ENCODE results near the gene MRPL14.

The MRPL14 gene

DNA sequence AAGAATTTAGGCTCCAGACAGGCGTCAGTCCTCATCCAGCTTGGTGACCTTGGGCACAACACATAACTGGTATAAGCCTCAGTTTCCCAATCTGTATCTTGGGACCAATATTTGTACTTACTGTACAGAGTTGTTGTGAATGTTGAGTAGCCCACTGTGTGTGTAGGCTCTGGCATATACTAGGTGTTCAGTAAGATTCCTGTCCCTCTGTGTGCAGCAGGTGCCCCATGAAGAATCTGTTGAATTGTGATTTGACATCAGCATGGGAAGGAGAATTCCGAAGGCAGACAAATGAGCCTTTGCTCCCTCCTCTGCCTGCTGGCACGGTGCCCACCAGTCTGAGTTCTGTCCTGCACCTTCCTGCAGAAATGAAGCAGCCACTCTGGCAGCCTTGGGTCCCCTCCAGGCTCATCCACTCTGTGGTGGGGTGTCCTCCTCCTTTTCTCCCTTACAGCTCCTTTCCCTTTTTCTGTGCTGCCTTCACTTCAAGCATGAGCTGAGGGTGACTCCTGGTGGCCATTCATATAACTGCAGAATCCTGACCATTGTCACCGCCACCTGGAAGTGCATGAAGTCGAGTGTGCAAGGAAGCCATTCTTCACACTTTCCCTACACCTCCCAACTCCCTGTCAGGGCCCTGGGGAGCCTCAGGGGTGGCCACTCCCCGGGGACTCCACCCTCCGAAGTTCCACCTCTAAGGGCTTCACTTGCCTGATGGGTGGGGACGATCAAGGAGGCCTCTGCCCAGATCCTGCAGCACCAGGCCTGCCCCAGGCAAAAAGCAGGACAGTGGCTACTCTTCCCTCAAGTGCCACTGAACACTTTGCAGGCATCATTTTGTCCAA, 48.2 kb downstream of the MRPL14 start:
- DNase-seq = peak; percentile 62

- no peak for DNase-seq
Measured at GRCh38 chr6:44078219-44078826, 48.9 kb downstream of the MRPL14 start.

DNA sequence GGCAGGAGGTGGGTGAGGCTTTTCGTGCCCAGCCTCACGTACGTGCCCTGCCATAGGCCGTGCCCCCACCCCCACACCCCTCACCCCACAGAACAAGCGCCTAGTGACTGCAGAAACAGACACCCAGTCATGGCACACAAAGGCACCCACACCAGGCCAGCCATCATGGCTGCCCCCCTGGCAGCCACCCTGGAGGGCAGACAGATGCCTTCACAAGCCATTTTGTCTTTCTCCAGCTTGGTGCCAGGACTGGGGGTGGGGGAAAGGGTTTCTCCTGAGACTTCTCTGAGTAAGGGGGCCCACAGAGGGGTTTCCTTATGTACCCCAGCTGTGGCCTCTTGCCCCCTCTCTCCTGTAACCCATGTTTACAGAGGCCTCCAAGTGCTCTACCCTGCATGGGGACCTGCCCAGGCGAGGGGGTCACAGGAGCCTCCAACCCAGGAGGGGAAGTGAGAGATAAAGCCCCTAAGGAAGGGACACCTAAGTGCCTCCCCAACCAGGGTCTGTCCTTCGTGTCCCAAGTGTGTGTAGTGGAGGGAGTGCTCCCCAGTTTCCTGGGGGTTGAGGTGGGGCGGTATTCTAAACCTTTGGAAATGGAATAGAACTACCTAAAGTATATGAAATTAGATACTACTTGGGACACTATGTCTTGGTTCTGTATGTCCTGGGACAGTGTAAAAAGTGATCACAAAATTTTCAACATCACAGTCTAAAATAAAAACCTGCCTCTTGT, 49.9 kb downstream of the MRPL14 start:
- DNase-seq = no peak

DNA sequence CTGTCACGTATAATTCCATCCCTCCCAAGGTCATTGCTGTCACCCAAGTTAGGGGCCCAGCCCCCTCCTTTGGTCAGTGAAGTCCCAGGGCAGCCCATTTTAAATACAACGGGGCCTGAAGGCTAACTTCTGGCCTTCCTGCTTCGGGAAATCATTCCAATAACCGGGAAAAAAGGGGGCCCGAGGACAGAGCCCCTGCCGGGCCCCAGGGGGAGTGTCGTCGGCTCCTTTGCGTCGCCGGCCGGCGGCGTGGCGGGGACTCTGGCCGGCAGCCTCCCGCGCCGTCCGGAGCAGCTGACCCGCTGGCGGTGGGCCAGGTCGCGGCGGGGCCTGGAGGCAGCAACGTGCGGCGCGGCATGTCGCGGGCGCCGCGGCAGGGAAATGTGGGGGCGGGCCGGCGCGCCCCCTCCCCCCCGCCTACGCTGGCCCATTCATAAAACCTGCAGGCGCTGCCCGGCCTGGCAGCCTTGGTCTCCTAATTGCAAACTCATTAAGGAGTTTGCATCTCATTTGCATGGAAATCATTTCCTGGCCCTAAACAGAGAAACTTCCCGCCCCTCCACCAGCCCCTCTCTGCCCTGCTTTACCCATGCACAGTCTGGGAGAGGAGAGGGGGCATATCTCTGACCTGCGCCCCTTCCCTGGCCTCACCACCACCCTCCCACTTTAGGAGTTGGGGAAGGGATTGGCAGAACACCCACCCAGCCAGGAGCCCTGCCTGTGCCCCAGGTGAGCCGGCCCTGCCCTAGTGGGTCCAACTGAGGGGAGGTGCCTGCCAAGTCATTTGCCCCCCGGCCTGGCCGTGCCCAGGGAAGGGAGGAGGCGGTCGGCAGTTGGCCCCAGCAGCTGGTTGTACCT, 50.7 kb downstream of the MRPL14 start:
- DNase-seq = no peak

- no peak for DNase-seq
Measured at GRCh38 chr6:44075647-44076355, 51.5 kb downstream of the MRPL14 start.

DNA sequence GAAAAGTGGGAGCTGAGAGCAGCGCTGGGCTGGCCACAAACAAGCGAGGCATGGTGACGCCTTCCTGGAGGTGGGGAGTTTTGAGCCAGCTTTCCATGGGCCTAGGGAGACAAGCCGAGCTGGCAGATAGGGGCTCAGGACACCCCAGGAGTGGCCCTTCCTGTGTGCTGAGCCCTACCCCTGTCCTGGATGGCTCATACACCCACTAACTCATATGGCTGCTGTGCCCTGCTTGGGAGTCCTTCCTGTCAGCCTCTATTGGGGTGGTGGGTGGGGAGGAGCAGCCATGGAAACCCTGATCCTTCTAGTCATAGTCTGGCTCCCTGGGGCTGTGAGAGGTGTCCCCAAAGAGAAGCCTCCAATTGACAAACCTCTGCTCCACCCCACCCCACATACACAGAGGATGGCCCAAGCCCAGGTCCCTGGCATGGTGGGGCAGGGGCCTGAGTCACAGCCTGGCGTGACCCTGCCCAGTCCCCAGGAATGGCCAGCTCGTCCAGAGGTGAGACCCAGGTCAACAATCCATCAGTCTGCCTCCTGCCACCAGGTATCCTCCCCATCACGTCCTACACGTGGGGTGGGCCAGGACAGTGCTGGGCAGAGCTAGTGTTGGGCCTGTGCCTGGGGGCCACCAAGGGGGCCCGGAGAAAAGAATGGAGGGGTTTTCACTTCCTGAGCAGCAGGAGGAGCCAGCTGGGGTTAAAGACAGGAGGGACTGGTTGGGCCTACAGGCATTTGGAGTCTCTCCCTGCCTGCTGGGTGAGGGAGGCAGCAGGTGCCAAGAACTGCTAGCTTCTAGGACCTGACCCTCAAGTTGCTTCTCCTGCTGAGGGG, 52.2 kb downstream of the MRPL14 start:
- DNase-seq = no peak

GRCh38 chr6:44074439-44074812, 52.8 kb downstream of the MRPL14 start:
- peak; percentile 54 for DNase-seq

- no peak for DNase-seq
Measured at GRCh38 chr6:44073612-44074438, 53.4 kb downstream of the MRPL14 start.

DNA sequence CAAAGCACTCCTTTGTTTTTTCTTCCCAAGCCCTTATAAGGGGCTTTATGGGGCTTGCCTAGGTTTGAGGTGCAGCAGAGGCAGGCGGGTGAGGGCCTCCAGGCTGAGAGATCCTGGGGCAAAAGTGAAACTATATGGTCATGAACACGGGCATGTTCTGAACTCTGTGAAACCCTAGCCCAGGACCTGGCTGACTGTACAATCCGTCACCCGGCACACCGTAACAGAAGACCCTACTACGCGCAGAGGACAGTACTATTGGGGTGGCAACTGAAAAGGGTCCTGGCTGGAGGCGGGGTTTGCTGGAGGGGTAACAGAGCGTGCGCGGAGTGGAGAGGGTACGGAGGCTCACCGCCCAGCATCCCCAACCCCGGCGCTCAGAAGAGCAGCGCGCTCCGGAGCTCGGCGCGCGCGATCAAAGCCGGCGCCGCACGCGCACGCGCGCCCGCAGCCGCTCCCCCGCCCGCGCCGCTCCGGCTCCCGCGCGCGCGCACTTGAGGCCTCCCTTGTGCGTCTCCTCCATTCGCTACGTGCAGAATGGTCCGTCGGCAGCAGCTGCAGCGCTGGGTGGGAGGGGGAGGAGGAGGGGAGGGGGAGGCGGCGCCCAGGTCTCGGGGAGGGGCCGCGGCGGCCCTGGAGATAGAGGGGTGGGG, 54.2 kb downstream of the MRPL14 start:
- peak; percentile 73 for DNase-seq

GRCh38 chr6:44072452-44072958, 54.7 kb downstream of the MRPL14 start:
- DNase-seq = no peak

GRCh38 chr6:44071670-44072451, 55.4 kb downstream of the MRPL14 start:
- DNase-seq = no peak

DNA sequence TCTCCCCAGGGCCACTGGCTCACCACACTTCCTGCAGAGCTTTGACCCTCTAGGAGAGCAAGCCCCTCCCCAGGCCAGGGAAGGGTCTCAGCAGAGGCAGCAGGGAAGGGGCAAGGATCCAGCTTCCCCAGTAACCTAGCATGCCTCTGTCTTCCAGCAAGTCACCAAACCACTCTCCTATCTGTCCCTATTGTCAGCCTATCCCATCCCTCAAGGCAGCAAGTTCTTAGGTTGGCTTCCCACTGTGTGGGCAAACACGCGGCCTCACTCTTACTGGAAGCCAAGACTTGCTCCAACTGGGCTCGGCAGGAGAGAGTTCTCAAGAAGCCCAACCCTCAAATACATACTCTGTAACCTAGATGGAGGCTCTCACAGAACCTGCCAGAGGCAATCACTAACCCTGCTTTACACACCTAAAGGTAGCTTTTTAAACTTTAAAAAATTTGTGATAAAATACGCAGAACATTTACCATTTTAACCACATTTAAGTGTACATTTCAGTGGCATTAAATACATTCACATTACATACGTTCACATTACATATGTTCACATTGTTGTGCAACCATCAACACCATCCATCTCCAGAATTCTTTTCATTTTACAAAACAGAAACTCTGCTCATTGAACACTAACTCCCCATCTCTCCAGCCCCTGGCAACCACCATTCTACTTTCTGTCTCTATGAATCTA, 58.5 kb downstream of the MRPL14 start:
- DNase-seq = no peak

DNA sequence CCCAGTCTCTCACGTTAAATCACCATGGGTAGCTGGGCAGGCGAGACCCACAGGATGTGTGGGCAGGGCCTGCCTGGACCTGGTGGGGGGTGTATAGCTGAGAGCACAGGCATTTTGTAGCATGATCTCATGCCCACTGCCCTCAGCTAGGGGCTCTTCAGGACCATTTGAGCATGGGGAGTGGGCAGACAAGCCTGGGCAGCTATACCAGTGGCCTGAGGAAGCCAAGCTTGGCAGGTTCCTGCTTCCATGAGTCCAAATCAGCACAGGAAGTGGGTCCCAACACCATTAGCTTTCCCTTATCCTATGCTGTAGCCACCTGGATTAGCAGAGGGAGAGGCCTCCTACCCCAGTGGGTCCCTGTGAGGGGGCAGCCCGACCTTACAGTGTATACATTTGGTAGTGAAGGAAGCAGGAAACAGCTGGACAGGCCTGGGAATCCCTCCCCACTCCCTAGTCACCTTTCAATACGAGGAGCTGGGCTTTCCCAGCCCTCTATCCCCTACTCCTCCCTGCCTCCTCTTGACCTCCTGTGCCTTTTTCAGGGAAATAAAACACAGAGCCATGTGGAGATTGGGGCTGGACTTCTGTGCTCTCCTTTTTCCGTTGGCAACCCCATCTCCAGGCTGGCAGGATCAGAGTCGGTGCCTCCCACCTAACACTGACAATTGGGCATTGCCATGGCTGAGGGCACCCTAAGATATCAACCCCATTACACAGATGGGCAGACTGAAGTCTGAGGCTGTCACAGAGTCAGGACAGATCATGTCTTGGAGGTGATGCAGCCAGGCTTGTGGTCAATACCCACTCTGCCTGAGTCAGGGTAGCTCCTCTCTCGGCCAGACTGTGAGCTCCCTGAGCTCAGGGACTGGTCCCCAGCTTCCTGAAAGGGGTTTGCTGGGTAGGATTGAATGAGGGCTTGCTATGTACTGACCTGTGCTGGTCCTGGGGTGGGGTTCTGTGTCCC, 59.8 kb downstream of the MRPL14 start:
- DNase-seq = no peak

DNA sequence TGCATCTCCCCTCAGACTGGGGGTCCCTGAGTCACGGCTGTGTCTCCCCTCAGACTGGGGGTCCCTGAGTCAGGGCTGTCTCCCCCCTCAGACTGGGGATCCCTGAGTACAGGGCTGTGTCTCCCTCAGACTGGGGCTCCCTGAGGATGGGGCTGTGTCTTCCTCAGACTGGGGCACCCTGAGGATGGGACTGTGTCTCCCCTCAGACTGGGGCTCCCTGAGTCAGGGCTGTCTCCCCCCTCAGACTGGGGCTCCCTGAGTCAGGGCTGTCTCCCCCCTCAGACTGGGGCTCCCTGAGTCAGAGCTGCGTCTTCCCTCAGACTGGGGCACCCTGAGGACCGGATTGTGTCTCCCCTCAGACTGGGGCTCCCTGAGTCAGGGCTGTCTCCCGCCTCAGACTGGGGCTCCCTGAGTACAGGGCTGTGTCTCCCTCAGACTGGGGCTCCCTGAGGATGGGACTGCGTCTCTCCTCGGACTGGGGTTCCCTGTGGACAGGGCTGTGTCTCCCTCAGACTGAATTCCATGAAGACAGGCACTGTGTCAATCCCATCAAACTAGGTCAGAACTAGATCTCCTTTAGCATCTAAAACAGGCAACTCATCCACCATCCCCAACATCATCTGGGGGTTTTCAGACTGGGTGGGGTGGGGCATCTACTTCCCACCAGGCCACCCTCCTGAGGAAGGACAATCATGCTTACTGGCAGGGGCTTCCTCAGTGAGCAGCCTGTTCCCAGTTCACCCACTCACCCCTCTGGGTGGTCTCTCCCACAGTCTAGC, 60.7 kb downstream of the MRPL14 start:
- DNase-seq = no peak

DNA sequence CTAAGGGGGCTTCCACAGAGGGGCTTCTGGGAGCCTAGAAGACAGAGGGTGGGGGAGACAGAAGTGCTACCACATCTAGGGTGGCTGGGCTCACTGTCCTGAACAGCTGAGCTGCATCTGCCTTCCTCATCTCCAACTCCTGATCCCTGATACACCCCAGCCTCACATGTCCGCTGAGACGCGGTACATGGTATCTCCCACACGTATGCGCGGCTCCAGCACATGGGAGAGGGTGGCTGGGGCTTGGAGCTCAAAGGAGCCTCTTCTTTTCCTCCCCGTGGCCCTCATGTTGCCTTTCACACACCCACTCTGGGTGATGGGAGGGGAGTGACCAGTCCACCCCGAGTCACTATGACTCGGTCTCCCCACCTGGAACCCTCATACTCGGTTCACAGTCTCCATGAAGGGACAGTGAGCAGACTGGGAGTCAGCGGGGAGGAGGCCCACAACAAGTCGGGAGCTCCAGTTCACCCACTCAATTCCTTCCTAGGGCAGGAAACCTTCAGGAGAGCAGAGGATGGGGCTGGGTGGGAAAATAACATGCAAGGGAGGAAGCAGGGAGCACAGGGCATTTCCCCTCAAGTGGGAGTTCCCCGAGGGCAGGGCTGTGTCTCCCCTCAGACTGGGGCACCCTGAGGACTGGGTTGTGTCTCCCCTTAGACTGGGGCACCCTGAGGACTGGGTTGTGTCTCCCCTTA, 61.7 kb downstream of the MRPL14 start:
- DNase-seq = no peak

All from central memory CD4-positive, alpha-beta T cell (primary cell).